ENCODE data around the gene SERTAD1. TPM values are rescaled to one million over a fixed set of nuclear protein-coding genes. Genes with fewer than 3 reads are reported as not detected.
A peak's percentile ranks its signal among the peaks of the same experiment; 100 is the strongest.
"Not testable (repeated sequence)": the region's sequence is repeated elsewhere in the genome, so short reads cannot be mapped to it uniquely, and the experiment has no call there.

The SERTAD1 gene
- total RNA-seq, 1 donor from 2014 or later, result 14.8 TPM

GRCh38 chr19:40433391-40434216, 7.8 kb upstream of the SERTAD1 start:
- H3K4me1 Mint-ChIP-seq (ENCODE audit: low read depth), result peaks cover 15% of the 10 kb centered on the region
- H3K9me3 Mint-ChIP-seq (ENCODE audit: low read depth), result no peaks in the 10 kb centered on the region
- DNase-seq (ENCODE audit: low spot score), result no peak
- H3K27ac Mint-ChIP-seq (ENCODE audit: unreplicated experiment), result peak overlapping the region; percentile 100
- peaks cover 2% of the 10 kb centered on the region for H3K36me3 Mint-ChIP-seq (ENCODE audit: low read depth)
- H3K27me3 Mint-ChIP-seq (ENCODE audit: low read depth), result no peaks in the 10 kb centered on the region
- no peak for TF ChIP-seq CTCF (IDR thresholded peaks at IDR 0.05)
- H3K4me3 Mint-ChIP-seq (ENCODE audit: unreplicated experiment), result peak overlapping the region; percentile 77

- Mint-ChIP-seq H3K4me1 (ENCODE audit: low read depth) (peaks cover 15% of the 10 kb centered on the region), H3K27ac (ENCODE audit: unreplicated experiment) (peak overlapping the region; percentile 100), H3K4me3 (ENCODE audit: unreplicated experiment) (peak overlapping the region; percentile 77)
- H3K9me3 Mint-ChIP-seq (ENCODE audit: low read depth); H3K36me3 Mint-ChIP-seq (ENCODE audit: low read depth); DNase-seq (ENCODE audit: low spot score); H3K27me3 Mint-ChIP-seq (ENCODE audit: low read depth): not testable (repeated sequence)
Observed at GRCh38 chr19:40432760-40433159, 7.0 kb upstream of the SERTAD1 start.

- Mint-ChIP-seq H3K27me3 (ENCODE audit: low read depth) (no peaks in the 10 kb centered on the region), H3K4me1 (ENCODE audit: low read depth) (peaks cover 15% of the 10 kb centered on the region), H3K9me3 (ENCODE audit: low read depth) (no peaks in the 10 kb centered on the region), H3K36me3 (ENCODE audit: low read depth) (no peaks in the 10 kb centered on the region), H3K4me3 (ENCODE audit: unreplicated experiment) (no peak overlapping the region), H3K27ac (ENCODE audit: unreplicated experiment) (no peak overlapping the region)
- no peak for TF ChIP-seq CTCF (IDR thresholded peaks at IDR 0.05)
- no peak for DNase-seq (ENCODE audit: low spot score)
Observed at GRCh38 chr19:40431698-40432097, 5.9 kb upstream of the SERTAD1 start.

- H3K27ac Mint-ChIP-seq (ENCODE audit: unreplicated experiment); H3K4me3 Mint-ChIP-seq (ENCODE audit: unreplicated experiment); DNase-seq (ENCODE audit: low spot score); H3K27me3 Mint-ChIP-seq (ENCODE audit: low read depth); H3K36me3 Mint-ChIP-seq (ENCODE audit: low read depth); H3K9me3 Mint-ChIP-seq (ENCODE audit: low read depth): not testable (repeated sequence)
- H3K4me1 Mint-ChIP-seq (ENCODE audit: low read depth), result peaks cover 21% of the 10 kb centered on the region
Observed at GRCh38 chr19:40430242-40430641, 4.5 kb upstream of the SERTAD1 start.

GRCh38 chr19:40428197-40428596, 2.4 kb upstream of the SERTAD1 start:
- H3K4me3 Mint-ChIP-seq (ENCODE audit: unreplicated experiment); H3K36me3 Mint-ChIP-seq (ENCODE audit: low read depth); H3K9me3 Mint-ChIP-seq (ENCODE audit: low read depth); H3K27me3 Mint-ChIP-seq (ENCODE audit: low read depth); H3K27ac Mint-ChIP-seq (ENCODE audit: unreplicated experiment); DNase-seq (ENCODE audit: low spot score): not testable (repeated sequence)
- peaks cover 21% of the 10 kb centered on the region for H3K4me1 Mint-ChIP-seq (ENCODE audit: low read depth)

GRCh38 chr19:40424637-40425449, 949 bp downstream of the SERTAD1 start:
- H3K4me3 Mint-ChIP-seq (ENCODE audit: unreplicated experiment), result peak overlapping the region; percentile 93
- peaks cover 6% of the 10 kb centered on the region for H3K36me3 Mint-ChIP-seq (ENCODE audit: low read depth)
- H3K27ac Mint-ChIP-seq (ENCODE audit: unreplicated experiment), result peak overlapping the region; percentile 98
- H3K4me1 Mint-ChIP-seq (ENCODE audit: low read depth), result peaks cover 31% of the 10 kb centered on the region
- TF ChIP-seq CTCF (IDR thresholded peaks at IDR 0.05), result no peak
- H3K9me3 Mint-ChIP-seq (ENCODE audit: low read depth), result no peaks in the 10 kb centered on the region
- no peak for DNase-seq (ENCODE audit: low spot score)
- no peaks in the 10 kb centered on the region for H3K27me3 Mint-ChIP-seq (ENCODE audit: low read depth)

Data from chondrocyte (in vitro differentiated cells).